GM18498 (cell line): ENCODE results near the gene KCNK16.
"Not testable (repeated sequence)": the region's sequence is repeated elsewhere in the genome, so short reads cannot be mapped to it uniquely, and the experiment has no call there.

ENCODE experiments used
- ATAC-seq: cut with Tn5 transposase; IDR thresholded peaks from one replicate; pipeline ENCODE4 v1.9.1; 2021; ENCODE audit warnings: mild to moderate bottlenecking, moderate library complexity; ENCODE audit not compliant: unreplicated experiment

The KCNK16 gene

DNA sequence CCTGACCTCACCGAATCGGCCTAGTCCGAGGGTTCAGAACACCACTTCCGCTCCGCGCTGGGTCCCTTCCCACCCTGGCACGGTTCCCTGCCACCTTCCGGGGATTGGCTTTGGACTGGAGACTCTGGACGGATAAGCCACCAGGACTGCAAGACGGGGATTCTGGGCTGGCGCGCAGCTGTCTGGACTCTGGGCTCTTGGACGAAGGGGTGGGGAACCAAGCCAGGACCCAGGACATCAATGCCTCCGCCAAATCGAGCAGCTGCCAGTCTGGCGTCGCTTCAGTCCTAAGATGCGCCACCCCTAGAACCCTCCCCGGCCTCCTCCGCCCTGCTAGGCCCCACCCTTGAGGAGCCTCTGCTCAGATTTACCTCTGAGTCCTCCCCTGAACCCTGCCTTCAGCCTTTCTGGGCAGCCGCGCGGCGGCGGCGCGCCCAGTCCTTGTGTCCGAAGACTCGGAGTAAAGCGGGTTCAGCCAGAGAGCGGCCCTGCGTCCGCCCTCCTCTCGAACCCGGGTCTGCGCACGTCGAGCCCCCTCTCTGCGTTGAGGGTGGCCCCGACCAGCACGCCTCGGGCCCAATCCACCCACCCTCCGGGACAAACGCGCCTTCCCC lies 9.5 kb downstream of the KCNK16 start:
- ATAC-seq = no peak

DNA sequence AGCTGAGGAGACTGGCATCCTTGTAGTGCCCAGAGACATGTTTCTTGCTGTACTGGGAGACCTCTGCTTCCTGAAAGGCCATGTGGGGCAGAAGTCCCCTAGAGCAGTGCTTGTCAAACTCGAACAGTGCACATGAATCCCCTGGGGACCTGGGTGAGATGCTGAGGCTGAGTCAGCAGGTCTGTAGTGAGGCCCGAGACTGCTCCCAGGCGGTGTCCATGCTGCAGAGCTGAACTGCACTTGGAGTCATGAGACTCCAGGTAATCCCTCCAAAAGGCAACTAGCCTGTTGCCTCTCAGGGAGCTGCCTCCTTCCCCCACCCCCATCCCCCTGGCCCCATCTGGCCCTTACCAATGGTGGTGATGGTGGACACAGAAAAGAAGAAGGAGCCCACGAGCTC lies 12.0 kb downstream of the KCNK16 start:
- ATAC-seq = no peak

- ATAC-seq = no peak
Measured at GRCh38 chr6:39309942-39310531, 12.5 kb downstream of the KCNK16 start.

DNA sequence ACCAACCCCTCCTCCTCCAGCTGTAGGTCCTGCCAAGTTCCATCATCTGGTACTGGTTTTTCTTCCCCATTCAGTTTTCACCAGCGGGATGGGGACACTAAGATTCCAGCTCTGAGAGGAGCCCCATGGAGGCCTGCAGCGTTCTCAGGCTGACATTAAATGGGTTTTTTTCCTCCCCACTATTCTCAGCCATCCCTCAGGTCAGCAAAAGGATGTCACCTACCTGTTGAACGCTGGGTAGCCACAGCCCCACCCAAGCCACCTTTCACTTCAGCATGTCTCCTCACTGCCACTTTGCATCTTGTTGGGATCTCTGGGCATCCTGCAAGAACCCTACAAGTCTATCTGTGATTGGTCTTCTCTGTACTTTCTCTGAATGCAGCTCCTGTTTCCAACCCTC lies 15.0 kb downstream of the KCNK16 start:
- ATAC-seq = no peak

- ATAC-seq = no peak
Measured at GRCh38 chr6:39304951-39305350, 17.6 kb downstream of the KCNK16 start.

GRCh38 chr6:39303425-39304153 lies 18.9 kb downstream of the KCNK16 start:
- ATAC-seq = no peak

DNA sequence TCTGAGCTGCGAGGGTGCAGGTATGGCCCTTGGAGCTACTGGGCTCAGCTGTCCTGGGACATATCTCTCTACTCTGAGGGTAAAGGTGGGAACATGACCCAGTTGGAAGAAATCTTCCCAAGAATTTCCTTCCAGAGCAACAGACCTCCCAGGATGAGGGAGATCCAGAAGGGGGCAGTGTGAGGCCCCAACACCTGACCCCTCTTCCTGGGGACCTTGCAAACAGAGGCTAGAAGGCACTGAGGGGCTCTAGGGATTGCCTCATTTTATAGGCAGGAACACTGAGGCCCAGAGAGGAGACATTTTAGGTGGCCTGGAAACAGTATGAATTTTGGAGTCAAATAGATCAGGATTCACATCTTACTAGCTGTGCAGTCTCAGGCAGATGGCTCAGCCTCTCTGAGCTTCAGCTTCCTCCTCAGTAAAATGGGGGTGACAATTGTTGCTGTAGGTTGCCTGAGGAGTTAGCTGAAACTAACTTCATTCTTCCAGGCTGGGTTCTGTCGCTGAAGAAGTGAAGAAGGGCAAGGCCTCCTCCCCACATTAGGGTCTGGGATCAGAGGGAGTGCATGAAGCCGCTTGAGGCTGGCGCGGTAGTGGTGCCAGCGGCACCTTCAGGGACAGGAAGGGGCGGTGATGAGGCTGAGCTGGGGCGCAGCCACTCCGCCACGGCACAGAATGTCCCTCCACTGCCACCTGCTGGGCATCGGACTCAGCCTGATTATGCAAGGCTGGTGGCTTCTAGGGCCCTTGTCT lies 19.7 kb downstream of the KCNK16 start:
- peak; percentile 81 for ATAC-seq

- ATAC-seq = no peak
Measured at GRCh38 chr6:39302011-39302410, 20.5 kb downstream of the KCNK16 start.

- ATAC-seq = no peak
Measured at GRCh38 chr6:39301606-39302005, 20.9 kb downstream of the KCNK16 start.

- ATAC-seq = no peak
Measured at GRCh38 chr6:39300739-39301138, 21.8 kb downstream of the KCNK16 start.

- ATAC-seq = no peak
Measured at GRCh38 chr6:39298061-39298460, 24.4 kb downstream of the KCNK16 start.

DNA sequence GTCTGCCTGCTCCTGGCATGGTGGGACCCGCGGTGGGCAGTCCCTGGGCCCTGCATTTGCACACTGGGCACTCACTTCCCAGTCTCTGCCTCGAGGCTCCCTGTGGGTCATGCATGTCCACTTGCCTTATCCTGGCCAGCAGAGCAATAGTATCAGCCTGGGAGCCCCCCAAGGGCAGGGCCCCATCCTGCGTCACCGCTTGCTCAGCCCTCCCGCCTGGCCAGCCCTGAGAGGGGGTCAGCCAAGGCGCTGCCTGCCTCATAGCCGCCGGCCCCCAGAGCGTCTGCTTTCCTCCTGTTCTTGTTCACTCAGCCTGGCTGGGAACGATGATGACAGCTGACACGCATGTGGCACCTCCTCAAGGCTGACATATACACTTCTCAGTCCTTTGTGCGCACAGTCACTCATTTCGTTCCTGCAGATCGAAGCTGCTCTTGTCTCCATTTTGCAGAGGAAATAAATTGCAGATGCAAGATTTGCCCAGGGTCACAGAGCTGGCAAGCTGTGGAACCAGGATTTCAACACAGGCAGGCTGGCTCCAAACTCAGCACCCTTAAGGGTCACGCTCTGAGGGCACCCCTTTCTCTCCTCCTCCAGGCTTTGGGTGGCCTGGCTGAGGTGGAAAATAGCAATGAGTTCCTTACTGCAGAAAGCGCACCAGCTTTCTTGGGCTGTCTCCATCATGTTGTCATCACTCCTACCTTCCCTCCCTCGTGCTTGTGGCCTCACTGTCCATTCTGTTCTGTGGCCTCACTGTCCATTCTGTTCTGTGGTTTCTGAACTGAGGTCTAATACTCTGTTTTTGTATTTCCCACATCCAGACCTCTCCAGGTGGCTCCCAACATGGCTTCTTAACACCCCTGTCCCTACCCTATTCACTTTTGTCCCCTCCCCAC lies 25.5 kb downstream of the KCNK16 start:
- no peak for ATAC-seq

DNA sequence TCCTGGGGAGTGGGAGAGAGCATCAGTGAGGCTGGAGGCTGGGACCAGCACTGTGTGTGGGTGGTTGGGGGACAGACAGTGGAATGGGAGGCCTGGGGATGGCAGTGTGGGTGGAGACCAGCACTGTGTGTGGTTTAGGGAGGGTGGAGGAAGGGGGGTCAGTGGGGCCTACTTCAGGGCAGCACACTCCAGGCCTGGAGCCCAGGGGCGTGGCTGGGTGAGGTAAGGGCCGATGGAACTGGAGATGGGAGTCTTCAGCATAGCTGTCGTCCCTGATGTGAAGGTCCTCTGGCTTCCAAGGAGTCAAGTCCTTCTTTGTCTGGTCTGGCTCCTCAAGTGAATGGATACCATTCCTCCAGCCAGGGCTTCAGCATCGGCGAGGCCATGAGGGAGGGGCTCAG lies 26.9 kb downstream of the KCNK16 start:
- no peak for ATAC-seq

DNA sequence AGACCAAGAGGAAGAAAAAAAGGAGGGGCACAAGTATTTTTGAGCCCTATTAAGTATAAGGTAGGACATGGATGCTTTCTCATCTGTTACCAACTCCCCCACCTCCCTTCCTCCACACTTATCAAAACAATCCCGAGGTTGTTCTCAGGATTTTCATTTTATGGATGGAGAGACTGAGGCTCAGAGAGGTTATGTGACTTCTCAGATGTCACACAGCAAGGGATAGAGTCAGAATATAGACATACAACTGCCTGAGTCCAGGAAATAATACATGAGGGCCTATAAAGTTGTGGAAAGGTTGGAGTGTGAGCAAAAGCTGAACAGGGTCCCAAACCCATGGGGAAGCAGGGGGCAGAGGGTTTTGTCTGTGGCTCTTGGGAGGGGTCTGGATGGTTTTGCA lies 27.6 kb downstream of the KCNK16 start:
- ATAC-seq = no peak

GRCh38 chr6:39294133-39294532 lies 28.4 kb downstream of the KCNK16 start:
- ATAC-seq = no peak

- ATAC-seq = no peak
Measured at GRCh38 chr6:39292637-39293036, 29.9 kb downstream of the KCNK16 start.

GRCh38 chr6:39289490-39289889 lies 33.0 kb downstream of the KCNK16 start:
- no peak for ATAC-seq

DNA sequence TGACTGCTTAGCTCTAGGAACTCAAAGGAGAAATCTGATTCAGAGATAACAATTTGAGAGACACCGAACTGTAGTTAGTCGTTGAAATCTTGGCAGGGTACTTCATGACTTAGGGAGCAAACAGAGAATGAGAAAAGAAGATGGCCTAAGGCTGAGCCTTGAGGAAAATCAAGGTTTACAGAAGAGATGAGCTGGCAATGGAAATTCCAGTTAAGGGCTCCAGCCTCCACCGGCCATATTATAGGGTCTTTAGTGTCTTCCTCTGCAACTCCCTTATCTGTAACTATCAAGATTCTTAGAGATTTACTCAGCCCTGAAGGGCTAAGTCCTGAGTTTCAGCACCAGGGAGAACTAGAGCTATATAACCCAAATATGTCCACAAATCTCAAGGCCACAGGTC lies 34.9 kb downstream of the KCNK16 start:
- ATAC-seq = no peak

GRCh38 chr6:39286596-39286995 lies 35.9 kb downstream of the KCNK16 start:
- not testable (repeated sequence) for ATAC-seq

GRCh38 chr6:39282774-39283173 lies 39.7 kb downstream of the KCNK16 start:
- no peak for ATAC-seq
